BE2C (cell line): ENCODE measurements around the gene SIRPA.

Source experiments
- DNase-seq: peaks from one replicate; pipeline ENCODE4 v3.0.0-alpha.2; 2020
- H3K27me3 ChIP-seq: fragments of 250-450 bp; sonication (Bioruptor Pico); 2 replicates; pipeline ENCODE4 v1.5.1; 2020; ENCODE audit warnings: mild to moderate bottlenecking
- H3K36me3 ChIP-seq: fragments of 250-450 bp; sonication (Bioruptor Pico); 2 replicates; pipeline ENCODE4 v1.5.1; 2020; ENCODE audit warnings: mild to moderate bottlenecking
- H3K4me1 ChIP-seq: fragments of 250-450 bp; sonication (Bioruptor Pico); 2 replicates; pipeline ENCODE4 v1.5.1; 2020
- H3K4me3 ChIP-seq: 2 replicates; pipeline ENCODE4 v1.5.1; 2011; ENCODE audit warnings: low read depth, low read length
- H3K9me3 ChIP-seq: fragments of 250-450 bp; sonication (Bioruptor Pico); 2 replicates; pipeline ENCODE4 v1.5.1; 2020
- TF ChIP-seq, protein P1 (sequence below): IDR thresholded peaks from 2 replicates; pipeline ENCODE4 v1.5.1; 2012; ENCODE audit warnings: mild to moderate bottlenecking, low read depth, low read length

The SIRPA gene

GRCh38 chr20:1893721-1894470, 1.3 kb upstream of the SIRPA start:
- no peak for DNase-seq
- H3K27me3 ChIP-seq, result no peaks in the 10 kb centered on the region; the same call in 1 of the 2 replicates
- H3K36me3 ChIP-seq, result no peaks in the 10 kb centered on the region
- H3K9me3 ChIP-seq, result no peaks in the 10 kb centered on the region
- H3K4me1 ChIP-seq, result no peaks in the 10 kb centered on the region
- TF ChIP-seq, protein P1, sequence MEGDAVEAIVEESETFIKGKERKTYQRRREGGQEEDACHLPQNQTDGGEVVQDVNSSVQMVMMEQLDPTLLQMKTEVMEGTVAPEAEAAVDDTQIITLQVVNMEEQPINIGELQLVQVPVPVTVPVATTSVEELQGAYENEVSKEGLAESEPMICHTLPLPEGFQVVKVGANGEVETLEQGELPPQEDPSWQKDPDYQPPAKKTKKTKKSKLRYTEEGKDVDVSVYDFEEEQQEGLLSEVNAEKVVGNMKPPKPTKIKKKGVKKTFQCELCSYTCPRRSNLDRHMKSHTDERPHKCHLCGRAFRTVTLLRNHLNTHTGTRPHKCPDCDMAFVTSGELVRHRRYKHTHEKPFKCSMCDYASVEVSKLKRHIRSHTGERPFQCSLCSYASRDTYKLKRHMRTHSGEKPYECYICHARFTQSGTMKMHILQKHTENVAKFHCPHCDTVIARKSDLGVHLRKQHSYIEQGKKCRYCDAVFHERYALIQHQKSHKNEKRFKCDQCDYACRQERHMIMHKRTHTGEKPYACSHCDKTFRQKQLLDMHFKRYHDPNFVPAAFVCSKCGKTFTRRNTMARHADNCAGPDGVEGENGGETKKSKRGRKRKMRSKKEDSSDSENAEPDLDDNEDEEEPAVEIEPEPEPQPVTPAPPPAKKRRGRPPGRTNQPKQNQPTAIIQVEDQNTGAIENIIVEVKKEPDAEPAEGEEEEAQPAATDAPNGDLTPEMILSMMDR, result no peak
- peak overlapping the region; percentile 26; the same call in 1 of the 2 replicates for H3K4me3 ChIP-seq

DNA sequence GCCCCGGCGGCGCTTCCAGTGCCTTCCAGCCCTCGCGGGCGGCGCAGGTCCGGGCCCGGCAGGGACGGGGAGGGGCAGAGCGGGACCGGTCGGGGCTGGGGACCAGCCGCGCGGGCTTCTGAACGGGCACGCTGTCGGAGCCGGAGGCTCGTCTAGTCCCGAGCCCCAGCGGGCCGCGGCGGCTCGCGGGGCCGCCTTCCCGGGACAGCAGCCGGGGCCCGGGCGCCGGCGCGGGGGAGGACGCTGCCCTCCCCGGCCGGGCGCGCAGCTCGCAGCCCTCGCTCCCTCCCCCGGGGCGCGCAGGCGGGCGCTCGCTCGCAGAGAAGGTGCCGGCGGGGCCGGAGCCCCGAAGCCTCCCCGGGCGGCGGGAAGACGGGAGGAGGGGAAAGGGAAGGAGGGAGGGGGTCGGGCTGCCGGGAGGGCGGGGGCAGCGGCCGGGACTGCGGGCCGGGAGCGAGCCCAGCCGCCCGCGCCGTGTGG, 696 bp upstream of the SIRPA start:
- peak; percentile 39 for DNase-seq
- TF ChIP-seq, protein P1, result no peak
- H3K27me3 ChIP-seq, result no peaks in the 10 kb centered on the region
- no peaks in the 10 kb centered on the region for H3K4me1 ChIP-seq
- H3K4me3 ChIP-seq, result peak overlapping the region; percentile 26; the same call in 1 of the 2 replicates
- no peaks in the 10 kb centered on the region for H3K36me3 ChIP-seq
- H3K9me3 ChIP-seq, result no peaks in the 10 kb centered on the region

- TF ChIP-seq, protein P1, result no peak
- Histone ChIP-seq H3K9me3 (no peaks in the 10 kb centered on the region), H3K4me1 (no peaks in the 10 kb centered on the region), H3K4me3 (peak overlapping the region; percentile 36), H3K36me3 (no peaks in the 10 kb centered on the region), H3K27me3 (no peaks in the 10 kb centered on the region)
- DNase-seq, result no peak
Observed at GRCh38 chr20:1895674-1896483, 672 bp downstream of the SIRPA start.

DNA sequence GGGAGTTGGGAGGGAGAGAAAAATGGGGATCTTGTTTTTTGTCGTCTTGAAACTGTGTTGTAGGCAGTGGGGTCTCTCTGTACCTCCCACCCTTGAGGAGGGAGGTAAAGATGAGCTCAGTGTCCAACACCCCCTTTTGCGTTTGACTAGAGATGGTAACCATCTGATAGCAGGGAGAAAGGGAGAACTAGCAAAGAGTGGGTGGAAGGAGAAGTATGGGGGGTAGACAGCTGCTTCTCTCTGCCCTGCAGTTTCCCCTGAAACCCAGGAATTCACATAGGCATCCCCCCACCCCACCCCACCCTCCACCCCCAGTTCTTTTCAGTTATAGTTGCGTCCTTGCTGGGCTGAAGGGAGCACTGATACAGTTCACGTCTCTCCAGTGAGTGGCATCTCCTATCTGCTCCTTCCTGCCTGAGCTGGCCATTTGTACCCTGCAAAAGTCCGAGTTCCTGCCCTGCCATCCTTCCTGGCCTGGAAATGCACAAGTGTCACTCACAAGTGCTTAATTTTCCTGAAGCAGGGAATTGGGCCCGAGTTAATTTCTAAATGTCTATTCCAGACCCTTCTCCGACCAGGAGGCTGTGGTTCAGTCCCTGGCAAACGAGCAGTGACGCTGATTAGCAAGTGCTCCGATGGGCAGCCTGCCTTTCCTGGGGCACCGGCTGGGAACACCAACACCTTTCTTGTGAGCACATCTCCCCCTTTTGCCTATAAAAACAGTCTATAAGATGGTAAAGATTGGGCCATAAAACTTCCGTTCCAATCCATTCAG, 1.5 kb downstream of the SIRPA start:
- Histone ChIP-seq H3K4me1 (no peaks in the 10 kb centered on the region), H3K4me3 (no peak overlapping the region), H3K9me3 (no peaks in the 10 kb centered on the region), H3K36me3 (no peaks in the 10 kb centered on the region), H3K27me3 (no peaks in the 10 kb centered on the region)
- no peak for DNase-seq
- TF ChIP-seq, protein P1, result no peak

DNA sequence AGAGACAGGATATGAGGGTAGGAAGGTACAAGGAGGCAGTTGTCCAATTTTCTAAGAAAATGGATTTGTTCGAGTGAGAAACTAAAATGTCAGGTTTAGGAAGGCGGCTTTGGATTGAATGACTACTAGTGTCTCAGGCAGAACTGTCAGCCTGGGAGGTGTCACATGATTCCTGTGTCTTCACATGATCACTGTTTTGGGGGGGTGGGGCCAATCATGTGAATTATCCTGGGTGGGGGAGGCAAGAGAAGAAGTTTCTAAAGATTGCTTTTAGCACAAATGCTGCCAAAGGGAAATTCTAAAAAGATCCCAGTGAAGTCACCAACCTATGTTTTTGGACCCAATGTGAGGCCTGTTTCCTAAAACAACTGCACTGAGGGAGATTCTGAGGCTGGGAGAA, 2.3 kb downstream of the SIRPA start:
- Histone ChIP-seq H3K4me1 (no peaks in the 10 kb centered on the region), H3K4me3 (no peak overlapping the region), H3K9me3 (no peaks in the 10 kb centered on the region), H3K36me3 (no peaks in the 10 kb centered on the region), H3K27me3 (no peaks in the 10 kb centered on the region)
- DNase-seq, result no peak
- TF ChIP-seq, protein P1, result no peak
